Mesothelial cell of epicardium (in vitro differentiated cells): ENCODE data around the gene DHRSX. TPM values are rescaled to one million over a fixed set of nuclear protein-coding genes. Genes with fewer than 3 reads are reported as not detected.

Source experiments
- DNase-seq, 2 experiments: peaks; one replicate each; pipeline ENCODE4 v3.0.0; 2021; ENCODE audit warnings: low spot score in 2 of 2; ENCODE audit not compliant: unreplicated experiment in 2 of 2
- H3K27ac Mint-ChIP-seq: 2 replicates; pipeline ENCODE4 v1.8.0; 2021; ENCODE audit warnings: mixed read lengths
- H3K27me3 Mint-ChIP-seq: 2 replicates; pipeline ENCODE4 v1.8.0; 2021; ENCODE audit warnings: low read depth, mixed read lengths
- H3K36me3 Mint-ChIP-seq: 2 replicates; pipeline ENCODE4 v1.8.0; 2021; ENCODE audit warnings: mixed read lengths
- H3K4me1 Mint-ChIP-seq: 2 replicates; pipeline ENCODE4 v1.8.0; 2021; ENCODE audit warnings: mixed read lengths
- H3K4me3 Mint-ChIP-seq: 2 replicates; pipeline ENCODE4 v1.8.0; 2021; ENCODE audit warnings: mild to moderate bottlenecking, moderate library complexity, mixed read lengths
- H3K9me3 Mint-ChIP-seq: 2 replicates; pipeline ENCODE4 v1.8.0; 2021; ENCODE audit warnings: mixed read lengths
- CTCF ChIP-seq: fragments of 200-600 bp; sonication (generic); IDR thresholded peaks from one replicate; pipeline ENCODE4 v1.5.0; 2021; ENCODE audit warnings: antibody characterized with exemption; ENCODE audit not compliant: unreplicated experiment
- total RNA-seq: library from RNA; stranded (reverse); gene quantifications from 3 replicates; pipeline ENCODE4 v1.2.1, GENCODE V29; 2021

DHRSX gene
- total RNA-seq, 1 donor from 2014 or later = 43.5 TPM

DNA sequence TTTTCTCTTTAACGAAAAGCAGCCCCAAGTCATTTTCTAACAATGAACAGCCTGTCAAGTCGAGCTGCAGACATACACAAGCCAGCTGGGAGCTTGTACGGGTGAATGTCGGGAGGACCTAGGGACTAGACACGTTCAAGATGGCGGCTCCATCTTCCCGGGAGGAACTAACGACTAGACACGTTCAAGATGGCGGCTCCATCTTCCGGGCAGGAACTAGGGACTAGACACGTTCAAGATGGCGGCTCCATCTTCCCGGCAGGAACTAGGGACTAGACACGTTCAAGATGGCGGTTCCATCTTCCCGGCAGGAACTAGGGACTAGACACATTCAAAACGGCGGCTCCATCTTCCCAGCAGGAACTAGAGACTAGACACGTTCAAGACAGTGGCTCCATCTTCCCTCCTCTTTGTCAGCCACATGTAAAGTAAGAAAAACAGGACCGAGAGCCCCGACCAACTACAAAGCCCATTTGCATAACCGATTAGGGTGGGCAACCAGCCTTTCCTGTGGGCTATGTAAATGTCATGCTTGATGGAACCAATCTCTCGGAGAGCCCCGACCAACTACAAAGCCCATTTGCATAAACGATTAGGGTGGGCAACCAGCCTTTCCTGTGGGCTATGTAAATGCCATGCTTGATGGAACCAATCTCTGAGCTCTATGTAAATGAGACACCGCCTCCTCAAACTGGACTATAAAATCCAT is 175.5 kb downstream of the DHRSX start:
- Mint-ChIP-seq H3K9me3 (peaks cover 4% of the 10 kb centered on the region), H3K27ac (no peak overlapping the region)

GRCh38 chrX:2324151-2324550 is 176.6 kb downstream of the DHRSX start:
- no peak overlapping the region for H3K4me3 Mint-ChIP-seq
- no peak overlapping the region for H3K27ac Mint-ChIP-seq
- peaks cover 19% of the 10 kb centered on the region for H3K36me3 Mint-ChIP-seq
- peaks cover 4% of the 10 kb centered on the region for H3K9me3 Mint-ChIP-seq
- H3K27me3 Mint-ChIP-seq = no peaks in the 10 kb centered on the region
- TF ChIP-seq CTCF = no peak
- H3K4me1 Mint-ChIP-seq = peaks cover 5% of the 10 kb centered on the region
- no peak for DNase-seq

More for the DNA sequence above, 175.5 kb downstream of the DHRSX start:
- TF ChIP-seq CTCF = no peak
- no peak for DNase-seq
- Mint-ChIP-seq H3K4me3 (no peak overlapping the region), H3K36me3 (peaks cover 20% of the 10 kb centered on the region), H3K4me1 (peaks cover 5% of the 10 kb centered on the region), H3K27me3 (no peaks in the 10 kb centered on the region)

DNA sequence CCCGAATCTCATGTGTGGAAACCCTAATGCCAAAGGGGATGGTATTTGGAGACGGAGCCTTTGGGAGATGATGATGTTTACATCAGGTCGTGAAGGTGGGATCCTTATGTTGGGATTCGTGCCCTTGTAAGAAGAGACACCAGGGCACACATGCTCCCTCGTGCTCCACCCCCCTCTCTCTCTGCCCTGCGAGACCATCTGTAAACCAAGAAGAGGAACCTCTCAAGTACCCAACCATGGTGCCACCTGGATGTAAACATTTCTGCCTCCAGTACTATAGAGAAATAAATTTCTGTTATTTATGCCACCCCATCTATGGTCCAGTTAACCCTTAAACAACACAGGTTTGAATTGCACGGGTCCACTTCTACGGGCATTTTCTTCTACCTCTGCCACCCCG is 179.4 kb downstream of the DHRSX start:
- TF ChIP-seq CTCF = no peak
- Mint-ChIP-seq H3K4me3 (no peak overlapping the region), H3K36me3 (peaks cover 17% of the 10 kb centered on the region), H3K27me3 (no peaks in the 10 kb centered on the region), H3K27ac (no peak overlapping the region), H3K9me3 (peaks cover 4% of the 10 kb centered on the region), H3K4me1 (peaks cover 13% of the 10 kb centered on the region)
- DNase-seq = no peak

DNA sequence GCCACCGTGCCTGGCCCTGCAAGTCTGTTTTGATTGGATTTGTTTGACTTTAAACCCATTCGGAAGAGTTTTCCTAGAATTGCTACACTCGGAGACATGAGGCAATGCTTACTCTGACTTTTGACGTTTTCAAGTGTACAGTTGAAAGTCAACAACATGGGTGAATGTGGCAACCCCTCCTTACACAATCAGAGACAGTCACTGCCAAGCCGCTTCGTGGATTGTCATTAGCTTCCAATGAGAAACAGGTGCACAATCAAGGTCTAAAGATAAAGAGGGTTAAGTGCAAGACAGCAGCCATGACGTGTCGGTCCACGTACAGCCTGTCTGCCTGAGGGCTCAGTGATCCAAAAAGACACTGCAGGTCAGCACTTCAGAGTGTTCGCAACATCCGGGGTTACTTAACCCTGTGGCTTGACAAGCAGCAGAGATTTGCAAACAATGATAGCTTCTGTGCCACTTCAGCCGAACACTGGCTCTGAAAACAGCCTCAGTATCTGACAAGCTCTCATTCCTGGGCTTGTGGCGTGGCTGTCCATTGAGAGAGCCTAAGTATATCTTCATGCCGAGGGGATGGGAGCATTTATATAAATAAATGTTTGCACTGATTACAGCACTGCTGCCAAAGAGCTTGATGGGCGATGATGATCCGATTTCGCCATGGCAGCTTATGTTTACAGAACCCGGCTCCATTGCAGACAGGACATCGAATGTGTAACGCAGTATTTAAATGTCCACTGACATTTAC is 180.0 kb downstream of the DHRSX start:
- Mint-ChIP-seq H3K27ac (no peak overlapping the region), H3K9me3 (peaks cover 2% of the 10 kb centered on the region), H3K4me1 (peaks cover 14% of the 10 kb centered on the region), H3K4me3 (no peak overlapping the region), H3K36me3 (peaks cover 18% of the 10 kb centered on the region), H3K27me3 (no peaks in the 10 kb centered on the region)
- DNase-seq = no peak
- no peak for TF ChIP-seq CTCF

GRCh38 chrX:2320089-2320488 is 180.7 kb downstream of the DHRSX start:
- H3K27ac Mint-ChIP-seq = no peak overlapping the region
- H3K4me3 Mint-ChIP-seq = no peak overlapping the region
- H3K4me1 Mint-ChIP-seq = peaks cover 14% of the 10 kb centered on the region
- no peak for DNase-seq
- peaks cover 21% of the 10 kb centered on the region for H3K36me3 Mint-ChIP-seq
- no peaks in the 10 kb centered on the region for H3K9me3 Mint-ChIP-seq
- no peaks in the 10 kb centered on the region for H3K27me3 Mint-ChIP-seq
- no peak for TF ChIP-seq CTCF
